Skeletal muscle satellite cell (primary cell): ENCODE measurements around the gene CGB7. TPM values are rescaled to one million over a fixed set of nuclear protein-coding genes. Genes with fewer than 3 reads are reported as not detected.

Experiments used
- H3K27me3 ChIP-seq: 2 replicates; pipeline ENCODE4 v1.7.0; 2013; ENCODE audit warnings: low read length; ENCODE audit not compliant: control insufficient read depth, insufficient read depth
- H3K36me3 ChIP-seq: 2 replicates; pipeline ENCODE4 v1.7.0; 2013; ENCODE audit warnings: mild to moderate bottlenecking, control low read depth, low read length; ENCODE audit not compliant: insufficient read depth
- H3K4me1 ChIP-seq: 2 replicates; pipeline ENCODE4 v1.7.0; 2013; ENCODE audit warnings: low read length; ENCODE audit not compliant: control insufficient read depth, insufficient read depth
- H3K4me2 ChIP-seq: 2 replicates; pipeline ENCODE4 v1.7.0; 2013; ENCODE audit warnings: mild to moderate bottlenecking, low read length
- H3K4me3 ChIP-seq: 2 replicates; pipeline ENCODE4 v1.7.0; 2013; ENCODE audit warnings: low read length
- H3K9ac ChIP-seq: 2 replicates; pipeline ENCODE4 v1.7.0; 2013; ENCODE audit warnings: mild to moderate bottlenecking, low read depth, low read length, moderate library complexity
- H3K9me3 ChIP-seq: replicated peaks from 2 replicates; pipeline ENCODE4 v1.7.0; 2013; ENCODE audit warnings: mild to moderate bottlenecking, control low read depth, low read length
- total RNA-seq: library from RNA; depleted of rRNA; stranded (reverse); fragments of >200 nt; gene quantifications from 2 replicates; pipeline ENCODE4 v1.2.3, GENCODE V29; 2012; rRNA removed

Gene CGB7
- under 0.01 and 1.0 TPM in 2 replicates for total RNA-seq

DNA sequence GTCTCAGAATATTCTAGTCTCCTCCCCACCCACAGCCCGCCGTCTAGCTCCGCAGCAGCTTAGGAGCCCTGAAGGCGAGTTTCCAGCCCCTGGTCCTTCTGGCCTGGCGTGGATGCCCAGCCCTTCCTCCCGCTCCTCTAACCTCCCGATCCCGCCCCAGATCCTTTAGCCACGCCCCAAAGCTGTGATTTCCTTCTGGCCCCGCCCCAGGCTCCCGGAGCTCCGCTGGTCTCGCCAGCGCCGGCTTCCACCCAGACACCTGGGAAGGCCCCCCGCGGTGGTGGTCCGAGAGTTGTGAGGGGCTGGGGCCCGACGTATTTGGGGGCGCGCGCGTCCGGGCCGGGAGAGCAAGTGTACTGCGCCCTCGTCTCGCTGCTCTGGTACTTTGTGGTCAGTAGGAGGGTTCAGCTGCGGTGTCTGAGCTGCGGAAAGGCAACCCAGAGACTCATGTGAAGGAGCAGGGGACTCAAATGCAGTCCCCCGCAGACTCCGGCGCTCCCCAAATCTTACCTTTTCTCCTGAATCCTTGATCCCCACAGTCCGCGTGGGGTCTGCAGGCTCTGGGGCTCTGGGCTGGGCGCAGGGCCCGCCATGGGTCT is at the start of gene CGB7:
Gene CGB7, minus strand, starts transcription at position 114 of the 599 bp plus-strand sequence. CDS start 2,374 bp downstream, outside the sequence.
- Histone ChIP-seq H3K4me2 (peak within 1 kb of the TSS; percentile 90), H3K9me3 (no peaks in the 10 kb centered on the region), H3K36me3 (no peaks in the 10 kb centered on the region), H3K4me3 (peak within 1 kb of the TSS; percentile 77), H3K4me1 (peaks cover 16% of the 10 kb centered on the region), H3K9ac (peak within 1 kb of the TSS; percentile 71), H3K27me3 (no peaks in the 10 kb centered on the region)

GRCh38 chr19:49106648-49107135 is 49.1 kb upstream of the CGB7 start:
- Histone ChIP-seq H3K9me3 (no peaks in the 10 kb centered on the region), H3K27me3 (no peaks in the 10 kb centered on the region), H3K36me3 (peaks cover 77% of the 10 kb centered on the region), H3K4me2 (no peak overlapping the region), H3K4me3 (no peak overlapping the region), H3K4me1 (peaks cover 8% of the 10 kb centered on the region), H3K9ac (no peak overlapping the region)

- Histone ChIP-seq H3K36me3 (peaks cover 85% of the 10 kb centered on the region), H3K4me3 (no peak overlapping the region), H3K9ac (no peak overlapping the region)
Observed at GRCh38 chr19:49104229-49104864, 46.8 kb upstream of the CGB7 start.

GRCh38 chr19:49103331-49104085 is 46.0 kb upstream of the CGB7 start:
- Histone ChIP-seq H3K4me1 (no peaks in the 10 kb centered on the region), H3K9ac (no peak overlapping the region), H3K4me2 (no peak overlapping the region), H3K4me3 (no peak overlapping the region), H3K9me3 (no peaks in the 10 kb centered on the region), H3K27me3 (no peaks in the 10 kb centered on the region), H3K36me3 (peaks cover 84% of the 10 kb centered on the region)

More at GRCh38 chr19:49104229-49104864, 46.8 kb upstream of the CGB7 start:
- H3K4me1 ChIP-seq: no peaks in the 10 kb centered on the region
- H3K9me3 ChIP-seq: no peaks in the 10 kb centered on the region
- no peaks in the 10 kb centered on the region for H3K27me3 ChIP-seq
- no peak overlapping the region for H3K4me2 ChIP-seq

GRCh38 chr19:49102303-49102702 is 44.8 kb upstream of the CGB7 start:
- Histone ChIP-seq H3K27me3 (no peaks in the 10 kb centered on the region), H3K4me2 (no peak overlapping the region), H3K9me3 (no peaks in the 10 kb centered on the region), H3K36me3 (peaks cover 83% of the 10 kb centered on the region), H3K4me1 (no peaks in the 10 kb centered on the region), H3K4me3 (no peak overlapping the region), H3K9ac (no peak overlapping the region)

DNA sequence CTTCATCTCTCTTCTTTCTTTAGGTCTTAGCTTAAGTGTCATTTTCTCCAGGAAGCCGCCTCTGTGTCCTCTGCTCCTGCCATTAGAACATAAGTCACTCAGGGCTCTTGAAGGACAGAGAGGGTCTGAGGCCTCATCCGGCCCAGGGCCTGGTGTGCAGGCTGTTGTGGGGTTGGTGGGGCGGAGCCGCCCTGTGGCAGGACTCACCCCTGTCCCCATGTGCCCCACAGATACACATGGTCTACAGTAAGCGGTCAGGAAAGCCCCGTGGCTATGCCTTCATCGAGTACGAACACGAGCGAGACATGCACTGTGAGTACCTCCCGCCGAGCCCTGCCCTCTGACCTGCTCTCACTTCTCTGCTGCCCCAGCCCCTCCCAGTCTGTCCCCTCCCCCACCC is 43.6 kb upstream of the CGB7 start:
- Histone ChIP-seq H3K9ac (no peak overlapping the region), H3K27me3 (no peaks in the 10 kb centered on the region)

DNA sequence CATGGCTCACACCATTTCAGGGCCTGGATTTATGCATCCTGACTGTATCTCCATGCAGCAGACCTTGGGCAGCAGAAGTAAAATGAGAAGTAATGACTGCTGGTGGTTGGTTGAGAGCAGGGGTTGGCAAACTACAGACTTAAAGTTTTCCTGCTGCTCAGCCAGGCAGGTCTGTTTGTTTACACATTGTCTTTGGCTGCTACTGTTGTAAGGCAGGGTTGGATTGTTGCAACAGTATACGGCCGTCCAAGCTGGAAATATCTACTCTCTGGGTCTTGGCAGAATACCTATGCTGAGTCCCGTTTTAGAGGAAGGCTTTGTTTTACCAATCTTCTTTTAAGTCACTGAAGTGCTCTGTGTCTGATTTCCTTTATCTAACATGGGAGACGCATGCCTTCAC is 41.2 kb upstream of the CGB7 start:
- Histone ChIP-seq H3K4me3 (no peak overlapping the region), H3K4me1 (peaks cover 13% of the 10 kb centered on the region), H3K36me3 (peaks cover 81% of the 10 kb centered on the region)

More for the DNA sequence above, 43.6 kb upstream of the CGB7 start:
- Histone ChIP-seq H3K36me3 (peaks cover 80% of the 10 kb centered on the region), H3K4me3 (no peak overlapping the region), H3K9me3 (no peaks in the 10 kb centered on the region), H3K4me2 (no peak overlapping the region), H3K4me1 (no peaks in the 10 kb centered on the region)

GRCh38 chr19:49097453-49098288 is 40.1 kb upstream of the CGB7 start:
- Histone ChIP-seq H3K4me2 (no peak overlapping the region), H3K36me3 (peaks cover 81% of the 10 kb centered on the region), H3K27me3 (no peaks in the 10 kb centered on the region), H3K4me1 (peaks cover 14% of the 10 kb centered on the region), H3K4me3 (no peak overlapping the region), H3K9ac (no peak overlapping the region), H3K9me3 (no peaks in the 10 kb centered on the region)

More for the DNA sequence above, 41.2 kb upstream of the CGB7 start:
- H3K9ac ChIP-seq: no peak overlapping the region
- H3K27me3 ChIP-seq: no peaks in the 10 kb centered on the region
- H3K9me3 ChIP-seq: no peaks in the 10 kb centered on the region
- H3K4me2 ChIP-seq: no peak overlapping the region

DNA sequence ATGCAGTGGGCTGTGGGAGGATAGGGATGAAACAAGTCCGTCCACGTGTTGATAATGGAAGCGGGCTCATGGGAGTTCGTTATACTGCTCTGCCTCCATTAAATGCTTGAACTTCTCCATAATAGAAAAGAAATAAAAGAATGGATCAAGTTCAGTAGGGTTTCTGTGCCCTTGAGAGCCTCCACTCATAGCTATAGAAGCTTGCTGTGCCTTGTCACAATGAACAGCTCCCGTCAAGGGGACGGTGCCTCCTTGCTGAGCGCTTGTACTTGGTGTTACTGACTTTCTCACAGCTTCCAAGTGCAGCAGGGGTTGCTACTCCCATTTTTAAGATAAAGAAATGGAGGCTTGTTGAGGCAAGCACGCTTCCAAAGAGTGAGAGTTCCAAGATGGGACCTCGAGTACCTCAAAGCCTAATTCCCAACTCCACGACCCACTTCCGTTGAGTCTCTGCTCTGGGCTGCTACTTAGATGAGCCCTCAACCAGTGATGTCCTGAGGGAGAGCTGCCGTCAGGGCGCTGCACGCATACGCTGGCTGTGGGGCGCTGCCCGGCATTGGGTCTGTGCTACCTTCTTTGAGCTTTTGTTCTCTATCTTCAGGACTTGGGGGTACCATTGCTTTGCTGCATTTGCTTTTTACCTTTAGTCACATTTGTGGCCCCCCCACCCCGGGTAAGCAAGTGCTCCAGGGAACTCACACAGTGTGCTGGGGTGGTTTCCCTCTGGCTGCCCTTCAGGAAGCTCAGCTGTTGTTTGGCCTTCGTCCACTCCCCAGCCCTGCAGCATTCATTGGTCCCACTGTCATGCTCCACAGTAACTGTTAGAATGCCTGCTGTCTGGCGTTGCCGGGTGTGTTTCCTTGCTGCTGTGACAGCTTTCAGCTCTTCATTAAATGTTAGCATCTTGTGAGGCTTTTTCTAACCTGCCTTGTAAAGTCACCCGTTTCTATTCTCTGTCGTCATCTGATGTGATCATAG is 37.2 kb upstream of the CGB7 start:
- Histone ChIP-seq H3K27me3 (no peaks in the 10 kb centered on the region), H3K9me3 (no peaks in the 10 kb centered on the region), H3K4me2 (no peak overlapping the region), H3K36me3 (peaks cover 85% of the 10 kb centered on the region), H3K9ac (no peak overlapping the region), H3K4me3 (no peak overlapping the region), H3K4me1 (peaks cover 14% of the 10 kb centered on the region)

DNA sequence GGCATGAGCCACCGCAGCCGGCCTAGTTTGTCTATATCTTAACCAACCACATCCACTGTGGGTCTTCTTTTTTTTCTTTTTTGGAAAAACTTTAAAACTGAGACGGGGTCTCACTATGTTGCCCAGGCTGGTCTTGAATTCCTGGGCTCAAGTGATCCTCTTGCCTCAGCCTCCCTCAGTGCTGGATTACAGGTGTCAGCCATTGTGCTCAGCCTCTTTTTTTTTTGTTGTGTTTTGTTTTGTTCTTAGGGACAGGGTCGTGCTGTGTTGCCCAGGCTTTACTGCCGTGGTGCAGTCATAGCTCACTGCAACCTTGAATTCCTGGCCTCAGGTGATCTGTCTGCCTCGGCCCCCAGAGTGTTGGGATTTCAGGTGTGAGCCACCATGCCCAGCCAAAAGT is 35.1 kb upstream of the CGB7 start:
- peaks cover 14% of the 10 kb centered on the region for H3K4me1 ChIP-seq
- peaks cover 78% of the 10 kb centered on the region for H3K36me3 ChIP-seq
- no peak overlapping the region for H3K4me2 ChIP-seq

More for the DNA sequence above, 35.1 kb upstream of the CGB7 start:
- Histone ChIP-seq H3K9me3 (no peaks in the 10 kb centered on the region), H3K27me3 (no peaks in the 10 kb centered on the region), H3K4me3 (no peak overlapping the region), H3K9ac (no peak overlapping the region)
